ENCODE measurements around the gene ZMYM5. TPM values are rescaled to one million over a fixed set of nuclear protein-coding genes. Genes with fewer than 3 reads are reported as not detected.
"Not testable (repeated sequence)": the region's sequence is repeated elsewhere in the genome, so short reads cannot be mapped to it uniquely, and the experiment has no call there.

Gene ZMYM5
- total RNA-seq, 4 donors from 2014 or later = 21.5 to 27.8 (median 24.7) TPM

GRCh38 chr13:19782727-19783682 lies 80.4 kb downstream of the ZMYM5 start, which contains the start of gene PSPC1:
TSS of gene PSPC1 (minus strand) at chr13:19782945. CDS start at chr13:19782757, 188 bp downstream.
- peak in 1 of 6 experiments; percentile 3 for TF ChIP-seq CTCF (IDR thresholded peaks at IDR 0.05)
- TF ChIP-seq POLR2A (IDR thresholded peaks at IDR 0.05) = peak in 1 of 2 donors; percentile 98
- H3K36me3 ChIP-seq, H3K27me3 ChIP-seq, H3K4me1 ChIP-seq, H3K9me3 ChIP-seq: not testable (repeated sequence)
- intact Hi-C loops (cut with DNase I) = loop anchor here (5.0 to 10.0 kb wide), 2 partner anchors 148 to 174 kb away; partner anchors contain the start of genes MPHOSPH8 and ZMYM2
- H3K4me3 ChIP-seq (replicated peaks in 1 of 3) = peak within 1 kb of the TSS; percentile 53 to 100 (median 94)
- 21 to 28% methylated on average over 36 to 47 of the region's 50 CpGs for WGBS, 2 donors
- peak; percentile 93 to 95 for DNase-seq
- peak within 1 kb of the TSS; percentile 88 to 95 (median 92) for H3K27ac ChIP-seq

- H3K4me1 ChIP-seq = peaks cover 7 to 8% of the 10 kb centered on the region in 2 donors
- intact Hi-C loops (cut with DNase I) = loop anchor here (5.0 to 10.0 kb wide), 2 partner anchors 147 to 175 kb away; partner anchors contain the start of genes MPHOSPH8 and ZMYM2
- no peaks in the 10 kb centered on the region for H3K36me3 ChIP-seq
- no peaks in the 10 kb centered on the region for H3K27me3 ChIP-seq
- WGBS, 2 donors = 0 to 1% methylated on average over 17 to 24 of the region's 77 CpGs
- no peak for TF ChIP-seq POLR2A (IDR thresholded peaks at IDR 0.05)
- no peak for TF ChIP-seq CTCF (IDR thresholded peaks at IDR 0.05)
- no peaks in the 10 kb centered on the region for H3K9me3 ChIP-seq
- DNase-seq = peak; percentile 58
- peak overlapping the region; percentile 53 to 100 (median 94) for H3K4me3 ChIP-seq (replicated peaks in 1 of 3)
- peak overlapping the region; percentile 88 to 95 (median 92) for H3K27ac ChIP-seq
These were observed 81.3 kb downstream of the ZMYM5 start for GRCh38 chr13:19782049-19782726.

GRCh38 chr13:19781526-19781925 lies 81.9 kb downstream of the ZMYM5 start:
- WGBS, 2 donors = 8 to 14% methylated on average over 9 of the region's 9 CpGs
- no peaks in the 10 kb centered on the region for H3K27me3 ChIP-seq
- TF ChIP-seq CTCF (IDR thresholded peaks at IDR 0.05) (no peak), POLR2A (IDR thresholded peaks at IDR 0.05) (no peak)
- intact Hi-C loops (cut with DNase I) = loop anchor here (5.0 to 10.0 kb wide), 2 partner anchors 147 to 176 kb away; partner anchors contain the start of genes MPHOSPH8 and ZMYM2
- peak overlapping the region in 2 of 3 donors; percentile 92 to 95 for H3K27ac ChIP-seq
- DNase-seq = no peak
- H3K36me3 ChIP-seq = no peaks in the 10 kb centered on the region
- H3K4me1 ChIP-seq = peaks cover 7 to 8% of the 10 kb centered on the region in 2 donors
- peak overlapping the region; percentile 53 to 100 (median 94) for H3K4me3 ChIP-seq (replicated peaks in 1 of 3)
- no peaks in the 10 kb centered on the region for H3K9me3 ChIP-seq

GRCh38 chr13:19780753-19781418 lies 82.6 kb downstream of the ZMYM5 start:
- DNase-seq = peak; percentile 12 to 24
- not testable (repeated sequence) for H3K36me3 ChIP-seq, H3K9me3 ChIP-seq, H3K27me3 ChIP-seq, H3K4me1 ChIP-seq
- Histone ChIP-seq H3K4me3 (replicated peaks in 1 of 3) (peak overlapping the region in 1 of 3 donors; percentile 94), H3K27ac (peak overlapping the region in 1 of 3 donors; percentile 92)
- 88 to 89% methylated on average over 22 of the region's 22 CpGs for WGBS, 2 donors
- intact Hi-C loops (cut with DNase I) = loop anchor here (5.0 to 10.0 kb wide), 2 partner anchors 146 to 176 kb away; partner anchors contain the start of genes MPHOSPH8 and ZMYM2

Other genes with a start within 250 kb of the ZMYM5 start
- gene MPHOSPH8, start 230.0 kb downstream of the ZMYM5 start, total RNA-seq = 10 to 100 TPM; 28.7 to 35.1 (median 31.7) TPM
- gene PSPC1, start 80.7 kb downstream of the ZMYM5 start, total RNA-seq = 10 to 100 TPM; 75.1 to 90.8 (median 86.8) TPM
- 100 to 1,000 TPM; 100 to 154 (median 117) TPM for gene ZMYM2, start 95.1 kb upstream of the ZMYM5 start, total RNA-seq

All from thyroid gland (tissue), 4 donors.